ENCODE measurements around the gene IER5.
A peak's percentile ranks its signal among the peaks of the same experiment; 100 is the strongest.
"Not testable (repeated sequence)": the region's sequence is repeated elsewhere in the genome, so short reads cannot be mapped to it uniquely, and the experiment has no call there.

The IER5 gene

GRCh38 chr1:181088079-181089016 lies at the start of gene IER5:
IER5 (plus strand) TSS chr1:181088700; CDS start chr1:181088903, 203 bp downstream.
- peak; percentile 92 for DNase-seq

DNA sequence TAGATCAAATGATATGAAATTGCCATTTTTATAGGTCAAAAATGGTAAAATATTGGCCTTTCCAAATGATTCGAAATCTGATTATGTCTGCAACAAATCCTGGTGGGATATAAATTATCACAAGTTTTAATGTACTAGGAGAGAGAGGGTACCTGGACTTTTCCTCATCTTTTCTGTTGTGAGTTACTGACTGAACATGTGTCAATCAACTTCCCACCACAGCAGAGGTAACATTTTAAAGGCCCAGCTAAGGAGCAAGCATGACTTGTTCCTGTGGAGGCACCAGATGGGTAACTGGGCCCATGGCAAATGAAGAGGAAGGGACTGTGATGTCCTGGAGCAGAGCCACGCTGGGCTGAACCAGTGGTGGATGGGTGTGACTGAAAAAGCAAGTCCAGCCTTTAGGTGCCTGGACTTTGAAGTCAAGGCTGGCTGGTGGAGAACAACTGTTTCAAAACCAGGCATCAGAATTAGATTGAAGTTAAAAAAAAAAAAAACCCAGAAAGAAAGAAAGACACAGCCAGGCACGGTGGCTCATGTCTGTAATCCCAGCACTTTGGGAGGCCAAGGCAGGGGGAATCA lies 48.1 kb upstream of the IER5 start:
- DNase-seq, result no peak

DNA sequence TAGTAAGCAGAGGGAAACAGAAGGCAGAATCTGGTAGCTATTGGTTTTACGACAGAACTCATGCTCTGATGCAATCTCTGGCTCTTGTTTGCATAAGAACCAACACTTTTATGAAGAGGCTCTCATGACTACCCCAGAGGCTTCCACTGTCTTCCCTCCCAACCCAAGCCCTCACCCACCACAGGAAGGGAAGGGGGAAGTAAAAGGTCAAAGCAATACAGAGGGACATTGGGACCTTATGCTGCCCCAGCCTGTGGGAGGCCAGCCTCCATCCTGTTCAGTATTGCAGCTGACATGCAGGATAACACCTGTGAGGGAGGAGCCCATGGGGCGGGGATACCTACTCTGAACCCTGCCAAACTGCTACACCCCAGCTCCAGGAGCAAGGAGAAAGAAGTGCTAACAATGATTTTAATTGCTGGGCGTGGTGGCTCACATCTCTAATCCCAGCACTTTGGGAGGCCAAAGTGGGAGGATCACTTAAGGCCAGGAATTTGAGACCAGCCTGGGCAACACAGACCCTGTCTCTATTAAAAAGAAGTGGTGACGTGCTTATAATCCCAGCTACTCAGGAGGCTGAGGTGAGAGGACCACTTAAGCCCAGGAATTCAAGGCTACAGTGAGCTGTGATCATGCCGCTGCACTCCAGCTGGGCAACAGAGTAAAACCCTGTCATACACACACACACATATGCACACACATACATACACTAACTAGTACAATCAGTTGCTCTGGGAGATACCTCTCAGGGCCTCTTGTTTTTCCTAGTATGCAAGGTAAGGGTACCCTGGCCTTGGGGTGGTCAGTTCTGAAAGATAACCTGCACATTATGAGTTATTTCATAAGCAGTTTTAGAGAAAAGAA lies 45.2 kb upstream of the IER5 start:
- no peak for DNase-seq

GRCh38 chr1:181044449-181044966 lies 44.0 kb upstream of the IER5 start:
- peak; percentile 31 for DNase-seq

DNA sequence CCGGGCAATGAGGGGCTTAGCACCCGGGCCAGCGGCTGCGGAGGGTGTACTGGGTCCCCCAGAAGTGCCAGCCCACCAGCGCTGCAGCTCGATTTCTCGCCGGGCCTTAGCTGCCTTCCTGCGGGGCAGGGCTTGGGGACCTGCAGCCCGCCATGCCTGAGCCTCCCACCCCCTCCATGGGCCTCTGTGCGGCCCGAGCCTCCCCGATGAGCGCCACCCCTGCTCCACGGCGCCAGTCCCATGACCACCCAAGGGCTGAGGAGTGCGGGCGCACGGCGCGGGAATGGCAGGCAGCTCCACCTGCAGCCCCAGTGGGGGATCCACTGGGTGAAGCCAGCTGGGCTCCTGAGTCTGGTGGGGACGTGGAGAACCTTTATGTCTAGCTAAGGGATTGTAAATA lies 42.6 kb upstream of the IER5 start:
- not testable (repeated sequence) for DNase-seq

DNA sequence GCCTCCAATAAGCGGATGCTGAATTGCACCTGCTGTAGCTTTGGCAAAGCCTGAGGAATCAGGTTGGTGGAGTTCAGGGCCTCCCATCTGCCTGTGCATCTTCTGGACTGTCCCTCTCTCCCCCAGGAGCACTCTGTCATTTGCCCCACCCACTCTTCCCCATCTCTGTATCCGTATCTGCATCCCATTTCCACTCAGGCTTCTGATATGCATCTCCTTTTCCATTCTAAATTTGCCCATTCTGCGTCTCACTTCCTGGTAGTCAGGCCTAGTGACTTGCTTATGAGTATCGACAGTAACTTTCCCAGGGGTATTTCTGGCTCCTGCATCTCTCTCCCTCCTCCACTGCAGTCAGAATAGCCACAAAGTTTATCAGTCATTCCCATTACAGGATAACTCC lies 39.1 kb upstream of the IER5 start:
- no peak for DNase-seq

DNA sequence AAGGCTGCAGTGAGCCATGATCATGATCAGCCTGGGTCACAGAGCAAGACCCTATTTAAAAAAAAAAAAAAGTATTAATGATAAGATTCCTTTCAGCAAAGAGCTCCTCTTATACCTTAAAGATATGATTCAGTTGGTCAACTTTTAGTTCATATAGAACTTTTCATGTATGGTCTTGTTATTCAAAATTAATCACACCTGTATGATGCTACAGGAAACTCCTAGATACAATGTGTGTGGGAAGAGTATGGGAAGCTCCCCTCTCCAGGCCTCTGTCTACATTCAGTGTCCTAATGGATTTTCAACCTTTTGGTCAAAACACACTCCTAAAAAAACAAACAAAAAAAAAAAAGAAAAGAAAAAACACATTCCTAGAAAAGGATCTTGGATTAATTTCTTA lies 37.6 kb upstream of the IER5 start:
- no peak for DNase-seq

GRCh38 chr1:181056560-181056959 lies 31.9 kb upstream of the IER5 start:
- no peak for DNase-seq

GRCh38 chr1:181057079-181057478 lies 31.4 kb upstream of the IER5 start:
- no peak for DNase-seq

- no peak for DNase-seq
Measured at GRCh38 chr1:181059435-181059834, 29.1 kb upstream of the IER5 start.

DNA sequence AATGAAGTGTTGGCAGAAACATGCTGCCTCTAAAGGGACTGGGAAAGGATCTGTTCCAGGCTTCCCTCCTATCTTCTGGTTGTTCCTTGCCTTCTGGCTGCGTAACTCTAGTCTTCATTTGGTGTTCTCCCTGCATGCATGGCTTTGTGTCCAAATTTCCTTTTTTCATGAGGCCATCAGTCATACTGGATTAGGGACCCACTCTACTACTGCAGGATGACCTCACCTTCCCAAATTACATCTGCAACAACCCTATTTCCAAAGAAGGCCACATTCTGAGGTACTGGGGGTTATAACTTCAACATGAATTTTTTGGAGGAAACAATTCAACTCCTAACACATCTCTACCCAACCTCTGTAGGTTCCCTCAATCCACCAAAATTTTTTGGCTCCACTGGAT lies 28.4 kb upstream of the IER5 start:
- no peak for DNase-seq

DNA sequence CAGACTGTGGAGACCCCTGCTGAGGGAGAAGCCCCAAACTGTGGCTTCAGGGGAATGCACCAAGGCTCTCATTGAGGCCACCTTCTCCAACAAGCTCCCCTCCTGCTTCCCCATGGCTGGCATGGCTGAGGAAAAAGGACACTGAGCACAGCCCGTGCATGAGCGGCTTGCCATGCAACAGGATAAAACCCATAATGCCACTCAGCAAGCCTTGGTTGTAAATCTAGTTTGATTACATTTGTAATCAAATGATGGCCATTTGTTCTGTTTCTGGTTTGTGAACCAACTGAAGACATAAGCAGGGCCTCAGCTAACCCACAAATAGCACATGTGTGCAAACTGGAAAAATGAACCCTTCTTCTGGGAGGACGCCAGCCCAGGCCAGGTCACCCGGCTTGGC lies 27.6 kb upstream of the IER5 start:
- DNase-seq, result not testable (repeated sequence)

- DNase-seq, result no peak
Measured at GRCh38 chr1:181061487-181061886, 27.0 kb upstream of the IER5 start.

DNA sequence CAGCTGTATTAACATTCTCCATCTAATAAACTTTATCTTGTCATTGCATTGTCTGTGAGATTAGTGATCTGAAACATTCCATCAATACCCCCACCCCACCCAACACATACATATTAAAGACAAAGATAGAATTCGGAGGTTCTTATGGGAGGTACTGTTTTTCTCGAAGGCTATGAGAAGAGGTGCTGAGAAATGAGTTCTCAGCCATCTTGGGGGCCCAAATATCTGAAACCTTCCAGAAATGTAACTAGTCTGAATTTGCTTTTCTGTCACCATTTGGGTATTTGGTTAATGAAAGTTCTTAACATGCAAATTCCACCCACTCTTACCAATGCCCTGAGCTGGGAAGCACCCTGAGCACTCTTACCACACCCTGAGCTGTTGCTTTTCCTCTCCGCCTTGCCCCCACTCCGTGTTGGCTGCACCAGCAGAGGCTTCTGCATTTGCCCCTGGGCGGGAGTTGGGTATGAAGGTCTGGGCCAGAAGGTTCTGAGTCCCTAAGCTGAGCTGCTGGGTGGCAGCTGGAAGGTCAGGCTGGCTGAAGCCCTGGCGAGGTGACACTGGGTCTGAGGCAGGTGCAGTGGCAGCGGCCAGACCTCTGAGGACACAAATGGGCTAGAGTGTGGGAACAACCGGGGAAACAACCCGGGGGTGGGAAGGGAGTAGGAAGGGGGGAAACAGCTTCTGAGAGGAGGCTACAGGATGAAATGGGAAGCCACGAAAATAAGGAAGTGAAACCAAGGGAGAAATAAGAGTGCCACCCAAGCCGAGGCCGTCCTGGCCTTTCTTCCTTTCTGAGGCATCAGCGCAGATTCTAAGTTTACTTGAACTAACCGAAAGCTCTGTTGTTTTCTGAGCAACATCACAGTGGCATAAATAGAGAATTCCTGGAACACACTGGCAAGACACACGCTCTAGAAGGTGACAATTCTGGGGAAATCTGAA lies 26.3 kb upstream of the IER5 start:
- no peak for DNase-seq

DNA sequence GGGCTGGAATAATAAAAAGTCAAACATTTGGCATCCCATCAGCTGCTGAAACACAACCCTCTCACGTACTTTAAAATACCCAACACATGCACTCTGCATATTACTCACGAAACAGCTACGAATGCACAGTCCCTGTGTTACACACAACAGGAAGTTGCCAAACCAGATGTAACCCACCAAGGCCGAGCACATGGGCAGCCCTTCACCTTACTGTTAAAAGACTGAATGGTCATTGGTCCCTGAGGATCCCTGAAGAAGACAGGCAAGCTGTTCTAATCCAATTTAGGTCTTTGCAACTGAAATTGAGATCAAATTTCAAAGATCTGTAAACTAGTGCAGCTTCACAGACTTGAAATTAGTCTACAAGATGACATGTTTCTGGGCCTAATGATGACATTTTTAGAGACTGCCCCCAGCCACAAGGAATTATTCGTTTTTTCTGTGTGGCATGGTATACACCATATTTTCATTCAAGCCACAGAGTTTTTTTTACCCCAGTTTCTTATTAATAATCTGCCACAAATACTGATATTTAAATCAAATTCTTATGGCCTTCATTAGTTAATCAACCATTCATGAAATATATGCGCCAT lies 25.6 kb upstream of the IER5 start:
- DNase-seq, result no peak

- DNase-seq, result no peak
Measured at GRCh38 chr1:181064011-181064623, 24.4 kb upstream of the IER5 start.

DNA sequence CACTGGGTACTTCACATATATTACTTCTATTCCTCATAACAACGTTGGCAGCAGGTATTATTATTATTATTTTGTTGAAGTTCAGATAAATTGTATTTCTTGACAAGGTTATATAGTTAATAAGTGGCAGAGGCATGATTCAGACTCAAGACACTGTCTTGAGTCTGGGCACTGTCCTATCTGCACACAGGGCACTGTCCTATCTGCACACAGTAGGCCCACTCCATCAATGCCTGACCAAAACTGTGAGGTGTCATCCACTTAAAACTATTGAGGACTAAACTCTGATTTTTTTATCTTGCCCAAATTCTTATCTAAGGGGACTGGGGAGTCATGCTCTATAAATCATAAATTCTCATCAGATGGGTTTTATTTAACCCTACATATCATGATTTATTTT lies 23.8 kb upstream of the IER5 start:
- DNase-seq, result no peak

DNA sequence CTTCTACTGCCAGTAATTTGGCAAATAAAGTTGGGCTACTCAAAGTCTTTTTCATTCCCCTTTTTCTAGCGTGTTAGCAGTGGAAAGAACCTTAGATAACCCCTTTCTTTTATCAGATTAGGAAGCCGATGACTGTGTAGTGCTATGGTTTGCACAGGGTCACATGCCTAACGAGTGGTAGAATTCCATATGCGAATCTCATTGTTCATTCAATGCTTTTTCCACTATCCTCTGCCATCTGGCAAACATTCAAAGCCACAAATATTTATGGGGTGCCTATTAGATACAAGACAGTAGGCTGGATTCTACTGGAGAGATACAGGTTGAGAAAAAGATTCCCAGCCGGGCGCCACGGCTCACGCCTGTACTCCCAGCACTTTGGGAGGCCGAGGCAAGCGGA lies 14.9 kb upstream of the IER5 start:
- no peak for DNase-seq

- no peak for DNase-seq
Measured at GRCh38 chr1:181075766-181076350, 12.6 kb upstream of the IER5 start.

- DNase-seq, result no peak
Measured at GRCh38 chr1:181076852-181077251, 11.6 kb upstream of the IER5 start.
